Neural cell (in vitro differentiated cells): ENCODE measurements around the gene ASB10. TPM values are rescaled to one million over a fixed set of nuclear protein-coding genes. Genes with fewer than 3 reads are reported as not detected.

Experiments
- H2AFZ ChIP-seq: fragments of 200-600, 300-800 bp; sonication (generic), shearing (Covaris generic); 2 replicates; pipeline ENCODE4 v1.6.0; 2014; ENCODE audit warnings: low read depth, mild to moderate bottlenecking, antibody characterized with exemption, low read length, moderate library complexity
- H3F3A ChIP-seq: fragments of 200-600 bp; shearing (Covaris generic); 2 replicates; pipeline ENCODE4 v1.6.1; 2016; ENCODE audit warnings: mild to moderate bottlenecking, moderate library complexity, mixed read lengths, antibody characterized with exemption, low read length; ENCODE audit not compliant: insufficient read depth, poor library complexity, severe bottlenecking
- H3K27ac ChIP-seq: fragments of 200-600, 300-800 bp; sonication (generic), shearing (Covaris generic); 2 replicates; pipeline ENCODE4 v1.5.1; 2014; ENCODE audit warnings: mild to moderate bottlenecking, low read length, moderate library complexity
- H3K27me3 ChIP-seq: fragments of 300-800, 200-600 bp; sonication (generic), shearing (Covaris generic); 2 replicates; pipeline ENCODE4 v1.6.0; 2014; ENCODE audit warnings: mild to moderate bottlenecking, low read depth, low read length, moderate library complexity; ENCODE audit not compliant: insufficient read depth
- H3K36me3 ChIP-seq: fragments of 300-800, 200-600 bp; sonication (generic), shearing (Covaris generic); 2 replicates; pipeline ENCODE4 v1.5.1; 2014; ENCODE audit warnings: mild to moderate bottlenecking, antibody characterized with exemption, low read length, moderate library complexity; ENCODE audit not compliant: insufficient read depth
- H3K4me2 ChIP-seq: fragments of 300-800, 200-600 bp; sonication (generic), shearing (Covaris generic); 2 replicates; pipeline ENCODE4 v1.6.0; 2014; ENCODE audit warnings: mild to moderate bottlenecking, low read length
- H3K4me3 ChIP-seq: fragments of 300-800, 200-600 bp; sonication (generic), shearing (Covaris generic); 2 replicates; pipeline ENCODE4 v1.5.1; 2014; ENCODE audit warnings: mild to moderate bottlenecking, low read length, moderate library complexity
- H3K79me2 ChIP-seq: fragments of 200-600 bp; shearing (Covaris generic); replicated peaks from 2 replicates; pipeline ENCODE4 v1.6.0; 2014; ENCODE audit warnings: mild to moderate bottlenecking, low read length, moderate library complexity; ENCODE audit not compliant: insufficient read depth
- H3K9ac ChIP-seq: fragments of 300-800, 200-600 bp; sonication (generic), shearing (Covaris generic); 2 replicates; pipeline ENCODE4 v1.6.1; 2016; ENCODE audit warnings: mild to moderate bottlenecking, low read length, mixed read lengths
- H3K9me2 ChIP-seq: fragments of 200-600 bp; shearing (Covaris generic); 2 replicates; pipeline ENCODE4 v1.6.1; 2016; ENCODE audit warnings: mild to moderate bottlenecking, low read length, mixed read lengths; ENCODE audit not compliant: insufficient read depth
- H3K9me3 ChIP-seq: fragments of 200-600, 300-800 bp; sonication (generic), shearing (Covaris generic); 2 replicates; pipeline ENCODE4 v1.6.1; 2016; ENCODE audit warnings: mild to moderate bottlenecking, mixed run types, low read length, moderate library complexity, mixed read lengths
- H4K20me1 ChIP-seq: fragments of 200-600 bp; shearing (Covaris generic); 2 replicates; pipeline ENCODE4 v1.6.1; 2016; ENCODE audit warnings: mild to moderate bottlenecking, mixed run types; ENCODE audit not compliant: insufficient read depth
- EP300 ChIP-seq: fragments of 450-650 bp; conservative IDR thresholded peaks from 2 replicates; pipeline ENCODE4 v1.6.1; 2014; ENCODE audit warnings: antibody characterized with exemption, mild to moderate bottlenecking, moderate library complexity; ENCODE audit not compliant: poor library complexity, severe bottlenecking
- EZH2 ChIP-seq: fragments of 200-600, 300-800 bp; shearing (Covaris generic), sonication (generic); IDR thresholded peaks from 2 replicates; pipeline ENCODE4 v1.6.1; 2014; ENCODE audit warnings: antibody characterized with exemption, low read length, borderline replicate concordance, mild to moderate bottlenecking; ENCODE audit not compliant: insufficient read depth, poor library complexity, severe bottlenecking
- MXI1 ChIP-seq: fragments of 450-650 bp; conservative IDR thresholded peaks from 2 replicates; pipeline ENCODE4 v1.6.1; 2014; ENCODE audit warnings: antibody characterized with exemption, mild to moderate bottlenecking; ENCODE audit not compliant: poor library complexity, severe bottlenecking
- POLR2AphosphoS5 ChIP-seq: IDR thresholded peaks from 2 replicates; pipeline ENCODE4 v1.6.1; 2012
- RAD21 ChIP-seq: fragments of 450-650 bp; conservative IDR thresholded peaks from 2 replicates; pipeline ENCODE4 v1.6.1; 2014; ENCODE audit warnings: antibody characterized with exemption, mild to moderate bottlenecking, moderate library complexity
- SMC3 ChIP-seq: fragments of 450-650 bp; conservative IDR thresholded peaks from 2 replicates; pipeline ENCODE4 v1.6.1; 2014; ENCODE audit warnings: antibody characterized with exemption, mild to moderate bottlenecking, moderate library complexity; ENCODE audit not compliant: poor library complexity
- TAF1 ChIP-seq: IDR thresholded peaks from 2 replicates; pipeline ENCODE4 v1.6.1; 2012; ENCODE audit warnings: low read depth
- polyA plus RNA-seq: library from polyadenylated mRNA; depleted of rRNA; stranded (reverse); fragments of >200 nt; gene quantifications from 2 replicates; pipeline ENCODE4 v1.2.3, GENCODE V29; 2014
- TF ChIP-seq, protein P1 (sequence below): IDR thresholded peaks from 2 replicates; pipeline ENCODE4 v1.6.1; 2012; ENCODE audit warnings: borderline replicate concordance
- TF ChIP-seq, protein P2 (sequence below): fragments of 450-650 bp; IDR thresholded peaks from 2 replicates; pipeline ENCODE4 v1.5.1; 2014; ENCODE audit warnings: antibody characterized with exemption, mild to moderate bottlenecking, moderate library complexity; ENCODE audit not compliant: poor library complexity, severe bottlenecking

Gene ASB10
- polyA plus RNA-seq, 1 donor from 2014 or later, result not detected

DNA sequence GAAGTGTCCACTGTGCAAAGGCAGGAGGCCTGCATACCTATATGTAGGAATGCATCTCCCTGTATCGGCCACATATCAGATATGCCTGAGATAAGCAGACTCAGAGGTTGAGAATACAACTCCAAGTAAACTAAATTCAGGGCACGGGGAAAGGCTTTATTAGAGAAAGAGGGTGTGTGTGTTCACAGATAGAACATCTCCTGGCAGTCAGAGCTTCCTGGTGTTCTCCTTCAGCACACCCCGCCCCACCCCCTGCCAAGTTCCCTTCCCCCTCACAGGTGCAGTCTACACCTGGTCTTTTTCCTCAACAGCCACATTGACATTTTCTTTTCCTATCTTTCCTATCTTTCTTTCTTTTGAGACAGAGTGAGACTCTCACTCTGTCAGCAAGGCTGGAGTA is 36.7 kb downstream of the ASB10 start:
- Histone ChIP-seq H4K20me1 (no peaks in the 10 kb centered on the region), H3K9ac (no peak overlapping the region), H2AFZ (no peak overlapping the region), H3K9me2 (no peaks in the 10 kb centered on the region), H3K4me3 (no peak overlapping the region), H3K27me3 (peaks cover 2% of the 10 kb centered on the region), H3K27ac (no peak overlapping the region), H3F3A (no peaks in the 10 kb centered on the region), H3K4me2 (no peak overlapping the region), H3K9me3 (no peaks in the 10 kb centered on the region), H3K79me2 (no peaks in the 10 kb centered on the region), H3K36me3 (no peaks in the 10 kb centered on the region)
- TF ChIP-seq, protein P1, sequence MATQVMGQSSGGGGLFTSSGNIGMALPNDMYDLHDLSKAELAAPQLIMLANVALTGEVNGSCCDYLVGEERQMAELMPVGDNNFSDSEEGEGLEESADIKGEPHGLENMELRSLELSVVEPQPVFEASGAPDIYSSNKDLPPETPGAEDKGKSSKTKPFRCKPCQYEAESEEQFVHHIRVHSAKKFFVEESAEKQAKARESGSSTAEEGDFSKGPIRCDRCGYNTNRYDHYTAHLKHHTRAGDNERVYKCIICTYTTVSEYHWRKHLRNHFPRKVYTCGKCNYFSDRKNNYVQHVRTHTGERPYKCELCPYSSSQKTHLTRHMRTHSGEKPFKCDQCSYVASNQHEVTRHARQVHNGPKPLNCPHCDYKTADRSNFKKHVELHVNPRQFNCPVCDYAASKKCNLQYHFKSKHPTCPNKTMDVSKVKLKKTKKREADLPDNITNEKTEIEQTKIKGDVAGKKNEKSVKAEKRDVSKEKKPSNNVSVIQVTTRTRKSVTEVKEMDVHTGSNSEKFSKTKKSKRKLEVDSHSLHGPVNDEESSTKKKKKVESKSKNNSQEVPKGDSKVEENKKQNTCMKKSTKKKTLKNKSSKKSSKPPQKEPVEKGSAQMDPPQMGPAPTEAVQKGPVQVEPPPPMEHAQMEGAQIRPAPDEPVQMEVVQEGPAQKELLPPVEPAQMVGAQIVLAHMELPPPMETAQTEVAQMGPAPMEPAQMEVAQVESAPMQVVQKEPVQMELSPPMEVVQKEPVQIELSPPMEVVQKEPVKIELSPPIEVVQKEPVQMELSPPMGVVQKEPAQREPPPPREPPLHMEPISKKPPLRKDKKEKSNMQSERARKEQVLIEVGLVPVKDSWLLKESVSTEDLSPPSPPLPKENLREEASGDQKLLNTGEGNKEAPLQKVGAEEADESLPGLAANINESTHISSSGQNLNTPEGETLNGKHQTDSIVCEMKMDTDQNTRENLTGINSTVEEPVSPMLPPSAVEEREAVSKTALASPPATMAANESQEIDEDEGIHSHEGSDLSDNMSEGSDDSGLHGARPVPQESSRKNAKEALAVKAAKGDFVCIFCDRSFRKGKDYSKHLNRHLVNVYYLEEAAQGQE, result no peak
- TF ChIP-seq, protein P2, sequence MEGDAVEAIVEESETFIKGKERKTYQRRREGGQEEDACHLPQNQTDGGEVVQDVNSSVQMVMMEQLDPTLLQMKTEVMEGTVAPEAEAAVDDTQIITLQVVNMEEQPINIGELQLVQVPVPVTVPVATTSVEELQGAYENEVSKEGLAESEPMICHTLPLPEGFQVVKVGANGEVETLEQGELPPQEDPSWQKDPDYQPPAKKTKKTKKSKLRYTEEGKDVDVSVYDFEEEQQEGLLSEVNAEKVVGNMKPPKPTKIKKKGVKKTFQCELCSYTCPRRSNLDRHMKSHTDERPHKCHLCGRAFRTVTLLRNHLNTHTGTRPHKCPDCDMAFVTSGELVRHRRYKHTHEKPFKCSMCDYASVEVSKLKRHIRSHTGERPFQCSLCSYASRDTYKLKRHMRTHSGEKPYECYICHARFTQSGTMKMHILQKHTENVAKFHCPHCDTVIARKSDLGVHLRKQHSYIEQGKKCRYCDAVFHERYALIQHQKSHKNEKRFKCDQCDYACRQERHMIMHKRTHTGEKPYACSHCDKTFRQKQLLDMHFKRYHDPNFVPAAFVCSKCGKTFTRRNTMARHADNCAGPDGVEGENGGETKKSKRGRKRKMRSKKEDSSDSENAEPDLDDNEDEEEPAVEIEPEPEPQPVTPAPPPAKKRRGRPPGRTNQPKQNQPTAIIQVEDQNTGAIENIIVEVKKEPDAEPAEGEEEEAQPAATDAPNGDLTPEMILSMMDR, result no peak
- TF ChIP-seq RAD21, result no peak
- no peak for TF ChIP-seq MXI1
- no peak for TF ChIP-seq EZH2
- TF ChIP-seq SMC3, result no peak
- TF ChIP-seq TAF1, result no peak
- TF ChIP-seq EP300, result no peak
- TF ChIP-seq POLR2AphosphoS5, result no peak

DNA sequence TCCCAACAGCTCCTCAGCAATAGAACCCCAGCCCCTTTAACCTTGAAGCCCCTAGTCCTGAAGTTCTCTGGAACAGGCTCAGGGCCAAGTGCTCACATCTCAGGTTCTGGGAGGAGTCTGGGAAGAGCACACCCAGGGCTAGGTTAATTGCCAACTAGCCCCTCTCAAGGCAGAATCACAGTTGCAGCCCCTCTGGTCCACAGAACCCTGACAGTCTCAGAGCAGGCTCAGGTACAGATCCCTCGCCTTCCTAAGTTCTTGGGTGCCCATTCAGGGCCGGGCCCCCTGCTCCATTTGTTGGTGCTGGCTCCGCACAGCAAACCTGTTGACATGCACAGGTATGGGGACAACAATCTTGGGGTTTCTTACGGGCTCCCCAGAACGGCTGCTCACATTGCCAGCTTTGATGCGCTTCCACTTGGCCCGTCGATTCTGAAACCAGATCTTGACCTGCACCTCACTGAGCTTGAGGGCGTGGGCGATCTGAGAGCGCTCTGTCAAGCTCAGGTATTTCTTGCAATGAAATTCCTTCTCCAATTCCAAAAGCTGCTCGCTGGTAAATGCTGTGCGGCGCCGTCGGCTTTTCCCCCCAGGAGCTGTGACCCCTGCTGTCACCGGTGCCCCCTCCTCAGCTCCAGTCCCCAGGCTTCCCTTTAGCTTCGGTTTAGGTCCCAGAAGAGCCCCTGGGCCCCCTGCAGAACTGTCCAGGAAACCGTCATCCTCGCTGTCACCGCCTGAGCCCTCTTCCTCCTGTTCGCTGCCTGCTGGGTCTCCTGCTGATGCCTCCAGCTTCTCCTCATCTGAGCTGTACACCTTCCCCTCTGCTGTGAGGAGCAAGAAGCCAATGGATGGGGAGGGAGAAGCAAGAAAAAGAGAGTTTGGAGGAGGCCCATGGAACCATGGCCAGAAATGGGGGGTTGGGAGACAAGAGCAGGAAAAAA is 38.5 kb downstream of the ASB10 start:
- no peak overlapping the region for H3K9ac ChIP-seq
- no peak overlapping the region for H2AFZ ChIP-seq
- peaks cover 3% of the 10 kb centered on the region for H3K36me3 ChIP-seq
- no peaks in the 10 kb centered on the region for H3K79me2 ChIP-seq
- no peak overlapping the region for H3K4me3 ChIP-seq
- peaks cover 2% of the 10 kb centered on the region for H3K27me3 ChIP-seq
- no peaks in the 10 kb centered on the region for H3K9me3 ChIP-seq
- no peaks in the 10 kb centered on the region for H3K9me2 ChIP-seq
- H4K20me1 ChIP-seq, result no peaks in the 10 kb centered on the region
- TF ChIP-seq, protein P1, result no peak
- TF ChIP-seq TAF1 (no peak), RAD21 (no peak)
- no peak overlapping the region for H3K4me2 ChIP-seq
- no peak overlapping the region for H3K27ac ChIP-seq
- no peaks in the 10 kb centered on the region for H3F3A ChIP-seq
